KG1 (cell line): ENCODE measurements around the gene MOV10L1.
"Not testable (repeated sequence)": the region's sequence is repeated elsewhere in the genome, so short reads cannot be mapped to it uniquely, and the experiment has no call there.

Source experiments
- DNase-seq: peaks from one replicate; lab custom pipeline; 2025; lab: John Stamatoyannopoulos, UW

MOV10L1 gene

GRCh38 chr22:50078246-50078645, 11.6 kb upstream of the MOV10L1 start:
- no peak for DNase-seq

GRCh38 chr22:50078761-50079160, 11.0 kb upstream of the MOV10L1 start:
- no peak for DNase-seq

GRCh38 chr22:50080077-50080465, 9.7 kb upstream of the MOV10L1 start:
- no peak for DNase-seq

- no peak for DNase-seq
Measured at GRCh38 chr22:50081426-50082196, 8.2 kb upstream of the MOV10L1 start.

GRCh38 chr22:50082197-50082715, 7.5 kb upstream of the MOV10L1 start:
- DNase-seq: no peak

GRCh38 chr22:50082961-50083461, 6.8 kb upstream of the MOV10L1 start:
- DNase-seq: no peak

- no peak for DNase-seq
Measured at GRCh38 chr22:50083462-50084079, 6.2 kb upstream of the MOV10L1 start.

GRCh38 chr22:50084080-50084477, 5.7 kb upstream of the MOV10L1 start:
- DNase-seq: no peak

- no peak for DNase-seq
Measured at GRCh38 chr22:50084614-50085021, 5.2 kb upstream of the MOV10L1 start.

GRCh38 chr22:50085211-50085972, 4.4 kb upstream of the MOV10L1 start, which contains the start of gene MLC1:
TSS of gene MLC1 (minus strand) at chr22:50085426. CDS start at chr22:50084902, 524 bp downstream.
- DNase-seq: peak; percentile 91

- no peak for DNase-seq
Measured at GRCh38 chr22:50086526-50086925, 3.3 kb upstream of the MOV10L1 start.

- DNase-seq: not testable (repeated sequence)
Measured at GRCh38 chr22:50086975-50087374, 2.8 kb upstream of the MOV10L1 start.

GRCh38 chr22:50087646-50088045, 2.2 kb upstream of the MOV10L1 start:
- DNase-seq: no peak

- DNase-seq: no peak
Measured at GRCh38 chr22:50088096-50088495, 1.7 kb upstream of the MOV10L1 start.

GRCh38 chr22:50089231-50089630, 575 bp upstream of the MOV10L1 start:
- no peak for DNase-seq

GRCh38 chr22:50090412-50090714, 557 bp downstream of the MOV10L1 start:
- DNase-seq: no peak

- DNase-seq: no peak
Measured at GRCh38 chr22:50091092-50091768, 1.4 kb downstream of the MOV10L1 start.

GRCh38 chr22:50092342-50092741, 2.5 kb downstream of the MOV10L1 start:
- DNase-seq: no peak

- no peak for DNase-seq
Measured at GRCh38 chr22:50098052-50098451, 8.2 kb downstream of the MOV10L1 start.

- no peak for DNase-seq
Measured at GRCh38 chr22:50101870-50102565, 12.2 kb downstream of the MOV10L1 start.

GRCh38 chr22:50102946-50103345, 13.1 kb downstream of the MOV10L1 start:
- no peak for DNase-seq
